Prostate gland (tissue), 2 donors: ENCODE data around the gene KCNAB1. TPM values are rescaled to one million over a fixed set of nuclear protein-coding genes. Genes with fewer than 3 reads are reported as not detected.
"Not testable (repeated sequence)": the region's sequence is repeated elsewhere in the genome, so short reads cannot be mapped to it uniquely, and the experiment has no call there.

Experiments
- DNase-seq: peaks from one replicate; pipeline ENCODE4 v3.0.0-alpha.2; 2019; ENCODE audit warnings: low spot score
- H3K27ac ChIP-seq, 2 donors: fragments of 200-600 bp; sonication (generic); 2 replicates each; pipeline ENCODE4 v1.5.1; 2017 to 2019
- H3K27me3 ChIP-seq: fragments of 200-600 bp; sonication (generic); replicated peaks from 2 replicates; pipeline ENCODE4 v1.5.1; 2019; ENCODE audit not compliant: insufficient read depth
- H3K36me3 ChIP-seq, 2 donors: fragments of 200-600 bp; sonication (generic); 1 replicate in 1 of 2; 2 replicates in 1 of 2; pipeline versions ENCODE4 v1.5.1 to v1.8.1; 2017 to 2019
- H3K4me1 ChIP-seq: fragments of 200-600 bp; sonication (generic); replicated peaks from 2 replicates; pipeline ENCODE4 v1.5.1; 2019
- H3K4me3 ChIP-seq, 2 donors: fragments of 200-600 bp; sonication (generic); 2 replicates each; pipeline ENCODE4 v1.5.1; 2017 to 2019
- H3K9me3 ChIP-seq: fragments of 200-600 bp; sonication (generic); 2 replicates; pipeline ENCODE4 v1.5.1; 2017
- POLR2A ChIP-seq: fragments of 450-650 bp; IDR thresholded peaks from one replicate; pipeline ENCODE4 v1.6.1; 2016; ENCODE audit warnings: antibody characterized with exemption, mild to moderate bottlenecking
- POLR2AphosphoS5 ChIP-seq: sonication (generic); formaldehyde crosslinking; IDR thresholded peaks from one replicate; pipeline ENCODE4 v1.6.1; 2017; ENCODE audit warnings: antibody characterized with exemption
- WGBS: methylation state at CpG from one replicate; pipeline ENCODE4 v1.1.5; 2018; 5-methylcytosine and 5-hydroxymethylcytosine counted together
- intact Hi-C: fragments of 100-400 bp; cut with DNase I; formaldehyde crosslinking; loops from one replicate; pipeline ENCODE4 v1.14.2; 2022
- total RNA-seq, 2 donors: library from RNA; depleted of rRNA; stranded (reverse); fragments of >200 nt; gene quantifications; one replicate each; pipeline ENCODE4 v1.1.0, GENCODE V29; 2016
- TF ChIP-seq, protein P1 (sequence below), 4 experiments: fragments of 200-600 bp in 2 of 4; fragments of 450-650 bp in 2 of 4; sonication (generic) in 2 of 4; IDR thresholded peaks; 1 replicate in 3 of 4; 2 replicates in 1 of 4; pipeline ENCODE4 v1.5.1; 2016 to 2019; ENCODE audit warnings: antibody characterized with exemption in 4 of 4, mild to moderate bottlenecking in 2 of 4, moderate library complexity in 2 of 4

KCNAB1 gene
- total RNA-seq, 2 donors from 2014 or later: 5.2 to 9.5 TPM

DNA sequence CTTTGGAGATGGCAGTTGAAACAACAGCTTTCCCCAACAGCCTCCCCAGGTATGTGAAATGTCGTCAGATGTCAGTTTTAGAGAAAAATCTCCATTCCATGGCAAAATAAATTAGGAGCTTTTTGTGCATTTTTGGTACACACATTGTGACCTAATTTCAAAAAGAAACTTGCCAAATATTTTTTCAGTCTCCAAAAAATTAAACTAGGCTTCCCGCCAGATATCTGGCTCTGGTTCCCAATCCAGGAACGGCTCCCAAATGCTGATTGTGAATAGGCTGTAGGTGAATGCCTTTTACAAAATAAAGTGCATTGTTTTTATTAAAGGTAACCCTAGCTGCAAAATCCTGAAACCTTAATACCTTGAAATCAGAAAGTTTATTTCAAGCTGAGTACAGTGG, 10.9 kb downstream of the KCNAB1 start:
- Histone ChIP-seq H3K4me1 (peaks cover 5% of the 10 kb centered on the region), H3K9me3 (no peaks in the 10 kb centered on the region), H3K27ac (no peak overlapping the region), H3K36me3 (no peaks in the 10 kb centered on the region), H3K27me3 (no peaks in the 10 kb centered on the region), H3K4me3 (no peak overlapping the region)
- 51% methylated on average over 3 of the region's 3 CpGs for WGBS
- intact Hi-C loops: no loop called here
- DNase-seq: no peak
- no peak for TF ChIP-seq POLR2A
- TF ChIP-seq POLR2AphosphoS5: no peak
- TF ChIP-seq, protein P1, sequence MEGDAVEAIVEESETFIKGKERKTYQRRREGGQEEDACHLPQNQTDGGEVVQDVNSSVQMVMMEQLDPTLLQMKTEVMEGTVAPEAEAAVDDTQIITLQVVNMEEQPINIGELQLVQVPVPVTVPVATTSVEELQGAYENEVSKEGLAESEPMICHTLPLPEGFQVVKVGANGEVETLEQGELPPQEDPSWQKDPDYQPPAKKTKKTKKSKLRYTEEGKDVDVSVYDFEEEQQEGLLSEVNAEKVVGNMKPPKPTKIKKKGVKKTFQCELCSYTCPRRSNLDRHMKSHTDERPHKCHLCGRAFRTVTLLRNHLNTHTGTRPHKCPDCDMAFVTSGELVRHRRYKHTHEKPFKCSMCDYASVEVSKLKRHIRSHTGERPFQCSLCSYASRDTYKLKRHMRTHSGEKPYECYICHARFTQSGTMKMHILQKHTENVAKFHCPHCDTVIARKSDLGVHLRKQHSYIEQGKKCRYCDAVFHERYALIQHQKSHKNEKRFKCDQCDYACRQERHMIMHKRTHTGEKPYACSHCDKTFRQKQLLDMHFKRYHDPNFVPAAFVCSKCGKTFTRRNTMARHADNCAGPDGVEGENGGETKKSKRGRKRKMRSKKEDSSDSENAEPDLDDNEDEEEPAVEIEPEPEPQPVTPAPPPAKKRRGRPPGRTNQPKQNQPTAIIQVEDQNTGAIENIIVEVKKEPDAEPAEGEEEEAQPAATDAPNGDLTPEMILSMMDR (IDR thresholded peaks at IDR 0.05): no peak

DNA sequence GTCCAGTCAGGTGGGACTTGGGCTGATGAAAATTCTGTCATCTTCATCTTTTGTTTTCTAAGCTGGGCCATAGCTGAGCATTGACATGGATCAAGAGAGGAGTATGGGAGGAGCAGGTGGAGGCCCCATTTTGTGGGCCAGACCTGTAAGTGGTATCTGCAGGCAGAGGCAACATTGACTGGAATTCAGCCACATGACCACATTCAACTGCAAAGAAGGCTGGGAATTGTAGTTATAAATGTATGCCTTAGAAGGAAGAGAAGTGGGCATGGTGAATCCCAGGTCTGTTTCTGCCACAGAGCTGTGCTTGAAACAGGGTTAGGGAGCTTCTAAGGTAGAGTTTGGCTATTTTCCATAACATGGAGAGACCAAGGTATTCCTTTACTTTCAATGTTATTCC, 11.4 kb downstream of the KCNAB1 start:
- TF ChIP-seq POLR2AphosphoS5: no peak
- no peak for TF ChIP-seq POLR2A
- TF ChIP-seq, protein P1 (IDR thresholded peaks at IDR 0.05): no peak
- Histone ChIP-seq H3K27me3 (no peaks in the 10 kb centered on the region), H3K27ac (no peak overlapping the region), H3K9me3 (no peaks in the 10 kb centered on the region), H3K36me3 (no peaks in the 10 kb centered on the region), H3K4me1 (peaks cover 5% of the 10 kb centered on the region), H3K4me3 (no peak overlapping the region)
- intact Hi-C loops: no loop called here
- DNase-seq: no peak

DNA sequence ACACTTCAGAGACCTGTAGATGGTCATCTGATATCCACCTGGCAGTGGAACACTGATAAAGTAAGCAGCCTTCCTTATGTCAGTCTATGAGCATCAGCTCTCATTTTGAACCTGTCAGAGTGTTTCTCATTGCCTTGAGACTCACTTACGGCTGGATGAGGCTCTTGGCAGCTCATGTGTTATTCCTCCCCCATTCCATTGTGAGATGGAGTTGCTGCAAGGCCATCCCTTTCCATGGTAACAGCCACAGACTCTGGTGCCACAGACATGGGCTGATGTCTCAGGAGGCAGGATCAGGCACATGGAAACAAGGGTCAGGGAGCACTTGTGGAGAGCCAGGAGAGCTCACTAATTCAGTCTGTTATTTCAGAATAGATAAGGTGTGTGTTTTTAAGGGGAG, 11.9 kb downstream of the KCNAB1 start:
- WGBS: 92% methylated on average over 1 of the region's 1 CpG
- H3K27ac ChIP-seq: no peak overlapping the region
- H3K4me3 ChIP-seq: no peak overlapping the region
- H3K27me3 ChIP-seq: no peaks in the 10 kb centered on the region
- DNase-seq: no peak
- intact Hi-C loops: no loop called here
- peaks cover 5% of the 10 kb centered on the region for H3K4me1 ChIP-seq
- TF ChIP-seq POLR2A: no peak
- TF ChIP-seq, protein P1 (IDR thresholded peaks at IDR 0.05): no peak
- TF ChIP-seq POLR2AphosphoS5: no peak
- H3K9me3 ChIP-seq: no peaks in the 10 kb centered on the region
- H3K36me3 ChIP-seq: no peaks in the 10 kb centered on the region

DNA sequence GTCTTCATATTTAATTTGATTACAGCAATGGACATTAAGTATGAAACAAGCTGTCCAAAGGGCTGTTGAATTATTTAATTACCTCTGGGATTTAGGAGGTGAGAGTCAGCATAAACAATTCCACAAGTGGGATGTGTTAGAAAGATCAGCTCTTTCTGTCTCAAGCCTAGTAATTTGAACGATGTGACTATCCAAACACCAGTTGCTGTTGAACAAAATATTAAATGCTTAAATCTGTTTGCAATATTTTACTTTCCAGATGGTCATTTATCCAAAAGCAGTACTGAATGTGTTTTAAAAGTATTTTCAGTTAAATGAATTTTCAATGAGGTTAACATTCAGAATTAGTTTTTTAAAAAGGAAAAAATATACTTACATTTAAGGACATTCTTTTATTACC, 12.7 kb downstream of the KCNAB1 start:
- H3K4me3 ChIP-seq: no peak overlapping the region
- no peak for DNase-seq
- no peak overlapping the region for H3K27ac ChIP-seq
- intact Hi-C loops: no loop called here
- no peaks in the 10 kb centered on the region for H3K9me3 ChIP-seq
- WGBS: 44% methylated on average over 1 of the region's 1 CpG
- H3K4me1 ChIP-seq: peaks cover 5% of the 10 kb centered on the region
- no peaks in the 10 kb centered on the region for H3K27me3 ChIP-seq
- H3K36me3 ChIP-seq: no peaks in the 10 kb centered on the region
- TF ChIP-seq POLR2A (no peak), POLR2AphosphoS5 (no peak)
- TF ChIP-seq, protein P1 (IDR thresholded peaks at IDR 0.05): no peak

DNA sequence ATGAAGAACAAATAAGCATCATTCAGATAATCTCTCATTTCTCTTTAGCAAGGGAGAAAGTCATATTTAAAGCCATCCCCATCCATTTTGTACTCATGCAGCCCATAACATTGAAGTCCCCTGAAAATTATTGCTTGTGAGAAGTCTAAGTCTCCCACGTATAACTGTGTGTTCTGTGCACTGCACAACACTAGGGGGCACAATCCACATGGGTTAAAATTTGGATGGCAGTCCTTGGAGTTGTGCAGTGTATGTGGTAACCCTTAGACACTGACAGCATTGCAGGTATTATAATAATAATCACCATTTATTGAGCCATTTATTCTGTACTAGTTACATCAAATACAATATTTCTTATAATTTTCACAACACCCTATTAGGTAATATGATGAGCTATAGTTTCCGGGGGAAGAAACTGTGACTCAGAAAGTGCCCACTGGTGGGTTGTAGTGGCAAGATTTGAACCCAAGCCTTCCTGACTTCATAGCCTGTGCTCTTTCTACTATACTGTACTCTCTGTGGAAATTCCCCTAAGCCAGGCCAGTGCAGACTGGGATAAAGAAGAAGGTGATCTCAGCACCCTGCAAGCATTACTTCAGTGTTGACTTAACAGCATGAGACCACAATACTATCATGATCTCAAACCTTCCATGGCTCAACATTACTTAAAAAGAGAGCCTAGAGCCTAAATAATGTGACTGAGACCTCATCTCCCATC, 15.7 kb downstream of the KCNAB1 start:
- intact Hi-C loops: no loop called here
- 84% methylated on average over 2 of the region's 2 CpGs for WGBS
- H3K4me1 ChIP-seq: peaks cover 5% of the 10 kb centered on the region
- H3K36me3 ChIP-seq: no peaks in the 10 kb centered on the region
- no peaks in the 10 kb centered on the region for H3K9me3 ChIP-seq
- no peak for DNase-seq
- no peaks in the 10 kb centered on the region for H3K27me3 ChIP-seq
- no peak overlapping the region for H3K27ac ChIP-seq
- TF ChIP-seq POLR2A: no peak
- TF ChIP-seq, protein P1 (IDR thresholded peaks at IDR 0.05): peak in 1 of 4 experiments; percentile 8
- H3K4me3 ChIP-seq: no peak overlapping the region

DNA sequence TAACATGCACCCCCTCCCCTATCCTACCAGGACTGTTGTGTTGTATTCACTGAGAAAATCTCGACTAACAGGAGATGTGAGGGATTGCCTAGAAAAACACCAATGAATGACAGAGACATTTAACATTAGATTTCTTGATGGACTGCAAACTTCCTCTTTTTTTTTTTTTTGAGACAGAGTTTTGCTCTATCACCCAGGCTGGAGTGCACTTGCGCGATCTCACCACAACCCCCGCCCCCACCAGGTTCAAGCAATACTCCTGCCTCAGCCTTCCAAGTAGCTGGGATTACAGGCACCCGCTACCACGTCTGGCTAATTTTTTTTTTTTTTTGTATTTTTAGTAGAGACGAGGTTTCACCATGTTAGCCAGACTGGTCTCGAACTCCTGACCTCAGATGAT, 17.0 kb downstream of the KCNAB1 start:
- DNase-seq, H3K4me1 ChIP-seq, intact Hi-C loops, H3K27ac ChIP-seq, H3K4me3 ChIP-seq, H3K27me3 ChIP-seq, H3K36me3 ChIP-seq, H3K9me3 ChIP-seq: not testable (repeated sequence)
- 90% methylated on average over 8 of the region's 8 CpGs for WGBS
